Activated CD4-positive, alpha-beta T cell treated with anti-CD3 and anti-CD28 coated beads, Interleukin-2, amount 10 ng/mL, durations not matched to agents 24 days and 14 days (primary cell): ENCODE measurements around the gene HSPA1L. TPM values are rescaled to one million over a fixed set of nuclear protein-coding genes. Genes with fewer than 3 reads are reported as not detected.
"Not testable (repeated sequence)": the region's sequence is repeated elsewhere in the genome, so short reads cannot be mapped to it uniquely, and the experiment has no call there.

Source experiments
- DNase-seq: peaks from one replicate; pipeline ENCODE4 v3.0.0; 2022
- H3K27ac Mint-ChIP-seq: one replicate; pipeline ENCODE4 v1.8.0; 2022; ENCODE audit warnings: mild to moderate bottlenecking, mixed read lengths
- H3K27me3 Mint-ChIP-seq: one replicate; pipeline ENCODE4 v1.8.0; 2022; ENCODE audit warnings: mixed read lengths
- H3K36me3 Mint-ChIP-seq: one replicate; pipeline ENCODE4 v1.8.0; 2022; ENCODE audit warnings: low read depth, mild to moderate bottlenecking, mixed read lengths
- H3K4me1 Mint-ChIP-seq: one replicate; pipeline ENCODE4 v1.8.0; 2021; ENCODE audit warnings: mixed read lengths
- H3K4me3 Mint-ChIP-seq: one replicate; pipeline ENCODE4 v1.8.0; 2022; ENCODE audit warnings: mild to moderate bottlenecking, moderate library complexity, mixed read lengths
- H3K9me3 Mint-ChIP-seq: one replicate; pipeline ENCODE4 v1.8.0; 2021; ENCODE audit warnings: mixed read lengths
- intact Hi-C: fragments of 100-400 bp; cut with micrococcal nuclease; formaldehyde crosslinking; loops from one replicate; pipeline ENCODE4 v1.15.1; 2023
- total RNA-seq: library from RNA; stranded (reverse); gene quantifications from 2 replicates; pipeline ENCODE4 v1.2.3, GENCODE V29; 2022

The HSPA1L gene
- 1.8 and 2.5 TPM in 2 replicates for total RNA-seq

GRCh38 chr6:31815025-31815838, at the start of gene HSPA1L, which contains the start of gene HSPA1A:
Gene HSPA1L (minus strand): TSS chr6:31815283. CDS start chr6:31811972, 3,311 bp downstream.
Gene HSPA1A (plus strand): TSS chr6:31815543. CDS start chr6:31815757, 214 bp downstream.
- H3K36me3 Mint-ChIP-seq, result peaks cover 21% of the 10 kb centered on the region
- peak within 1 kb of the TSS; percentile 97 for H3K27ac Mint-ChIP-seq
- DNase-seq, result peak; percentile 93
- intact Hi-C loops, result loop anchor here (2.0 kb wide), 1 partner anchor 20 kb away; no protein-coding TSS in a partner anchor
- no peaks in the 10 kb centered on the region for H3K27me3 Mint-ChIP-seq
- no peaks in the 10 kb centered on the region for H3K9me3 Mint-ChIP-seq
- H3K4me1 Mint-ChIP-seq, result peaks cover 50% of the 10 kb centered on the region
- peak within 1 kb of the TSS; percentile 97 for H3K4me3 Mint-ChIP-seq

GRCh38 chr6:31864818-31865204, 49.7 kb upstream of the HSPA1L start:
- intact Hi-C loops, result loop anchor here (10.0 kb wide), 1 partner anchor 320 kb away; the partner anchor contains the start of genes ATP6V1G2, DDX39B and NFKBIL1
- Mint-ChIP-seq H3K4me3 (no peak overlapping the region), H3K9me3 (no peaks in the 10 kb centered on the region), H3K36me3 (peaks cover 8% of the 10 kb centered on the region), H3K4me1 (peaks cover 21% of the 10 kb centered on the region), H3K27ac (no peak overlapping the region), H3K27me3 (peaks cover 3% of the 10 kb centered on the region)
- DNase-seq, result no peak

- not testable (repeated sequence) for DNase-seq, H3K27me3 Mint-ChIP-seq, H3K9me3 Mint-ChIP-seq
- intact Hi-C loops, result loop anchor here (10.0 kb wide), 1 partner anchor 319 kb away; the partner anchor contains the start of genes ATP6V1G2, DDX39B and NFKBIL1
- H3K36me3 Mint-ChIP-seq, result peaks cover 13% of the 10 kb centered on the region
- peaks cover 21% of the 10 kb centered on the region for H3K4me1 Mint-ChIP-seq
- peak overlapping the region; percentile 91 for H3K27ac Mint-ChIP-seq
- peak overlapping the region; percentile 93 for H3K4me3 Mint-ChIP-seq
Measured at GRCh38 chr6:31864123-31864562, 49.1 kb upstream of the HSPA1L start.

- Mint-ChIP-seq H3K9me3 (no peaks in the 10 kb centered on the region), H3K4me3 (peak within 1 kb of the TSS; percentile 93), H3K4me1 (peaks cover 21% of the 10 kb centered on the region), H3K27ac (peak within 1 kb of the TSS; percentile 91), H3K27me3 (peaks cover 3% of the 10 kb centered on the region), H3K36me3 (peaks cover 14% of the 10 kb centered on the region)
- intact Hi-C loops, result loop anchor here (1.0 to 10.0 kb wide), 8 partner anchors 28 to 1408 kb away; partner anchors contain the start of genes ABHD16A, ATP6V1G2, DDX39B and EHMT2
- DNase-seq, result peak; percentile 100
Measured at GRCh38 chr6:31862344-31863235, 47.5 kb upstream of the HSPA1L start, which contains the start of gene NEU1. Gene NEU1 (minus strand): TSS chr6:31862821. CDS start chr6:31862776, 45 bp downstream.

- peaks cover 21% of the 10 kb centered on the region for H3K4me1 Mint-ChIP-seq
Measured at GRCh38 chr6:31861919-31862343, 46.8 kb upstream of the HSPA1L start.

GRCh38 chr6:31861150-31861549, 46.1 kb upstream of the HSPA1L start:
- peak overlapping the region; percentile 93 for H3K4me3 Mint-ChIP-seq
- peaks cover 21% of the 10 kb centered on the region for H3K4me1 Mint-ChIP-seq
- H3K36me3 Mint-ChIP-seq, result peaks cover 14% of the 10 kb centered on the region
- intact Hi-C loops, result loop anchor here (10.0 kb wide), 1 partner anchor 316 kb away; the partner anchor contains the start of genes ATP6V1G2, DDX39B and NFKBIL1
- DNase-seq, result no peak
- H3K27me3 Mint-ChIP-seq, result peaks cover 3% of the 10 kb centered on the region
- H3K9me3 Mint-ChIP-seq, result no peaks in the 10 kb centered on the region
- H3K27ac Mint-ChIP-seq, result no peak overlapping the region

More at GRCh38 chr6:31861919-31862343, 46.8 kb upstream of the HSPA1L start:
- DNase-seq, result peak; percentile 66
- Mint-ChIP-seq H3K36me3 (peaks cover 14% of the 10 kb centered on the region), H3K27ac (peak overlapping the region; percentile 91), H3K27me3 (peaks cover 3% of the 10 kb centered on the region), H3K4me3 (peak overlapping the region; percentile 93), H3K9me3 (no peaks in the 10 kb centered on the region)
- intact Hi-C loops, result loop anchor here (1.0 to 10.0 kb wide), 4 partner anchors 28 to 1409 kb away; partner anchors contain the start of genes ATP6V1G2, DDX39B, NFKBIL1 and VPS52

GRCh38 chr6:31860349-31860748, 45.3 kb upstream of the HSPA1L start:
- Mint-ChIP-seq H3K36me3 (peaks cover 14% of the 10 kb centered on the region), H3K4me3 (no peak overlapping the region), H3K27me3 (peaks cover 3% of the 10 kb centered on the region), H3K27ac (no peak overlapping the region), H3K4me1 (peaks cover 21% of the 10 kb centered on the region), H3K9me3 (no peaks in the 10 kb centered on the region)
- intact Hi-C loops, result loop anchor here (10.0 kb wide), 1 partner anchor 316 kb away; the partner anchor contains the start of genes ATP6V1G2, DDX39B and NFKBIL1
- DNase-seq, result no peak

- Mint-ChIP-seq H3K4me3 (no peak overlapping the region), H3K9me3 (no peaks in the 10 kb centered on the region), H3K27me3 (peaks cover 3% of the 10 kb centered on the region), H3K36me3 (peaks cover 14% of the 10 kb centered on the region), H3K27ac (no peak overlapping the region), H3K4me1 (peaks cover 19% of the 10 kb centered on the region)
- intact Hi-C loops, result loop anchor here (10.0 kb wide), 1 partner anchor 315 kb away; the partner anchor contains the start of genes ATP6V1G2, DDX39B and NFKBIL1
- no peak for DNase-seq
Measured at GRCh38 chr6:31859923-31860322, 44.8 kb upstream of the HSPA1L start.

GRCh38 chr6:31858707-31859106, 43.6 kb upstream of the HSPA1L start:
- Mint-ChIP-seq H3K36me3 (peaks cover 14% of the 10 kb centered on the region), H3K9me3 (no peaks in the 10 kb centered on the region), H3K27ac (no peak overlapping the region), H3K4me3 (no peak overlapping the region), H3K27me3 (peaks cover 3% of the 10 kb centered on the region), H3K4me1 (peaks cover 18% of the 10 kb centered on the region)
- intact Hi-C loops, result no loop called here
- DNase-seq, result no peak

- H3K27ac Mint-ChIP-seq, DNase-seq, H3K9me3 Mint-ChIP-seq, H3K4me3 Mint-ChIP-seq, intact Hi-C loops, H3K27me3 Mint-ChIP-seq: not testable (repeated sequence)
- Mint-ChIP-seq H3K36me3 (peaks cover 12% of the 10 kb centered on the region), H3K4me1 (peaks cover 15% of the 10 kb centered on the region)
Measured at GRCh38 chr6:31857774-31858173, 42.7 kb upstream of the HSPA1L start.

GRCh38 chr6:31851980-31852718, 37.1 kb upstream of the HSPA1L start:
- intact Hi-C loops, H3K27me3 Mint-ChIP-seq, H3K9me3 Mint-ChIP-seq, H3K4me3 Mint-ChIP-seq, DNase-seq, H3K36me3 Mint-ChIP-seq, H3K4me1 Mint-ChIP-seq, H3K27ac Mint-ChIP-seq: not testable (repeated sequence)

GRCh38 chr6:31851485-31851832, 36.4 kb upstream of the HSPA1L start:
- Mint-ChIP-seq H3K36me3 (peaks cover 2% of the 10 kb centered on the region), H3K4me3 (no peak overlapping the region), H3K9me3 (no peaks in the 10 kb centered on the region), H3K27me3 (no peaks in the 10 kb centered on the region), H3K27ac (no peak overlapping the region), H3K4me1 (no peaks in the 10 kb centered on the region)
- intact Hi-C loops, result no loop called here
- no peak for DNase-seq
